Uterus (tissue), 2 donors: ENCODE data around the gene NAV3.

Experiments
- POLR2A ChIP-seq, 2 donors: fragments of 450-650 bp; IDR thresholded peaks; one replicate each; pipeline ENCODE4 v1.6.1; 2016; ENCODE audit warnings: antibody characterized with exemption in 2 of 2, mild to moderate bottlenecking in 1 of 2, moderate library complexity in 1 of 2
- TF ChIP-seq, protein P1 (sequence below), 4 experiments: fragments of 200-600 bp in 2 of 4; fragments of 450-650 bp in 2 of 4; sonication (generic) in 2 of 4; IDR thresholded peaks; one replicate each; pipeline ENCODE4 v1.5.1; 2016 to 2019; ENCODE audit warnings: antibody characterized with exemption in 4 of 4, mild to moderate bottlenecking in 2 of 4, moderate library complexity in 1 of 4

GRCh38 chr12:78034025-78034424, 203.3 kb downstream of the NAV3 start:
- TF ChIP-seq, protein P1, sequence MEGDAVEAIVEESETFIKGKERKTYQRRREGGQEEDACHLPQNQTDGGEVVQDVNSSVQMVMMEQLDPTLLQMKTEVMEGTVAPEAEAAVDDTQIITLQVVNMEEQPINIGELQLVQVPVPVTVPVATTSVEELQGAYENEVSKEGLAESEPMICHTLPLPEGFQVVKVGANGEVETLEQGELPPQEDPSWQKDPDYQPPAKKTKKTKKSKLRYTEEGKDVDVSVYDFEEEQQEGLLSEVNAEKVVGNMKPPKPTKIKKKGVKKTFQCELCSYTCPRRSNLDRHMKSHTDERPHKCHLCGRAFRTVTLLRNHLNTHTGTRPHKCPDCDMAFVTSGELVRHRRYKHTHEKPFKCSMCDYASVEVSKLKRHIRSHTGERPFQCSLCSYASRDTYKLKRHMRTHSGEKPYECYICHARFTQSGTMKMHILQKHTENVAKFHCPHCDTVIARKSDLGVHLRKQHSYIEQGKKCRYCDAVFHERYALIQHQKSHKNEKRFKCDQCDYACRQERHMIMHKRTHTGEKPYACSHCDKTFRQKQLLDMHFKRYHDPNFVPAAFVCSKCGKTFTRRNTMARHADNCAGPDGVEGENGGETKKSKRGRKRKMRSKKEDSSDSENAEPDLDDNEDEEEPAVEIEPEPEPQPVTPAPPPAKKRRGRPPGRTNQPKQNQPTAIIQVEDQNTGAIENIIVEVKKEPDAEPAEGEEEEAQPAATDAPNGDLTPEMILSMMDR (IDR thresholded peaks at IDR 0.05): no peak
- TF ChIP-seq POLR2A (IDR thresholded peaks at IDR 0.05): no peak
